ENCODE results near the gene POU4F3.

The POU4F3 gene

DNA sequence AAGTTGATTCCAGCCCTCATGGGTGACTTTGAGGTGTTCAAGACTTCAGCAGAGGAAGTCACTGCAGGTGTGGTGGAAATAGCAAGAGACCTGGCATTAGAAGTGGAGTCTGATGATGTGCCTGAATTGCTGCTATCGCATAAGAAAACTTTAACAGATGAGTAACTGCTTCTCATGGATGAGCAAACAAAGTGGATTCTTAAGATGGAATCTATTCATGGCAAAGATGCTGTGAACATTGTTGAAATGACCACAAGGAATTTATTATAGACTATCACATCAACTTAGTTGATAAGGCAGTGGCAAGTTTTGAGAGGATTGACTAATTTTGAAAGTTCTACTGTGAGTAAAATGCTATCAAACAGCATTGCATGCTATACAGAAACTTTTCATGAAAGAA lies 17.1 kb upstream of the POU4F3 start:
- DNase-seq (ENCODE audit: low read depth, low spot score) = no peak
- H3K4me3 ChIP-seq (ENCODE audit: low read depth, low read length) = no peak overlapping the region
- CTCF ChIA-PET = no interaction called here
- TF ChIP-seq, protein P1, sequence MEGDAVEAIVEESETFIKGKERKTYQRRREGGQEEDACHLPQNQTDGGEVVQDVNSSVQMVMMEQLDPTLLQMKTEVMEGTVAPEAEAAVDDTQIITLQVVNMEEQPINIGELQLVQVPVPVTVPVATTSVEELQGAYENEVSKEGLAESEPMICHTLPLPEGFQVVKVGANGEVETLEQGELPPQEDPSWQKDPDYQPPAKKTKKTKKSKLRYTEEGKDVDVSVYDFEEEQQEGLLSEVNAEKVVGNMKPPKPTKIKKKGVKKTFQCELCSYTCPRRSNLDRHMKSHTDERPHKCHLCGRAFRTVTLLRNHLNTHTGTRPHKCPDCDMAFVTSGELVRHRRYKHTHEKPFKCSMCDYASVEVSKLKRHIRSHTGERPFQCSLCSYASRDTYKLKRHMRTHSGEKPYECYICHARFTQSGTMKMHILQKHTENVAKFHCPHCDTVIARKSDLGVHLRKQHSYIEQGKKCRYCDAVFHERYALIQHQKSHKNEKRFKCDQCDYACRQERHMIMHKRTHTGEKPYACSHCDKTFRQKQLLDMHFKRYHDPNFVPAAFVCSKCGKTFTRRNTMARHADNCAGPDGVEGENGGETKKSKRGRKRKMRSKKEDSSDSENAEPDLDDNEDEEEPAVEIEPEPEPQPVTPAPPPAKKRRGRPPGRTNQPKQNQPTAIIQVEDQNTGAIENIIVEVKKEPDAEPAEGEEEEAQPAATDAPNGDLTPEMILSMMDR (IDR thresholded peaks at IDR 0.05; ENCODE audit: insufficient read depth, low read length, missing control alignments) = no peak
- POLR2A ChIA-PET = no interaction called here

DNA sequence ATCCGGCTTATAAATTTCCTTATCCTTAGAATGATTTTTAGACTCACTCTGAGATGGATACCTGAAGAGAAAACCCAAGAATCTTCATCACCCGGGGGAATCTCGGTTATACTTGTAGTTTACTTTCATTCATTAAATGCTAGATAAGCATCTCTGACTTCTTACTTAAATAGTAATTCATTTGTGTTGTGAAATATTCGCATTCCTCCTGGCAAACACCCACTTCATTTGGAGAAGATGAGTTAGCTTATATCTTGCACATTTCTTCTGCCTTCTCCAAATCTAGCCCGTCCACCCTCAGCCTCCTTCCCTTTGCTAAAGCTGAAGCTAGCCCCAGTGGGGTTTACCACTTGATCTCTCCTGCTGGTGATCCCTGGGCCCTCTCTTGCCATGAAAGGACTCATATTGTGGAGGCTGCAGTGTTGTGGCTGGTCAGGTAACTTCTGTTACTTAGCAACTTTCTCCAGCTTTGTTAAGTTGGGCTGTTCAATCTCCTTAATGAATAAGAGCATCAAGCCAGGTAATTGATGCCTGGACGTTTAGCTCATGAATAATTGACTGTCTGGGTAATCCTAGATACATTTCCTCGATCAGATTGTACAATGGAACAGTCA lies 11.3 kb upstream of the POU4F3 start:
- no peak for DNase-seq (ENCODE audit: low read depth, low spot score)
- TF ChIP-seq, protein P1 (IDR thresholded peaks at IDR 0.05; ENCODE audit: insufficient read depth, low read length, missing control alignments) = no peak
- ChIA-PET POLR2A (no interaction called here), CTCF (no interaction called here)
- no peak overlapping the region for H3K4me3 ChIP-seq (ENCODE audit: low read depth, low read length)

DNA sequence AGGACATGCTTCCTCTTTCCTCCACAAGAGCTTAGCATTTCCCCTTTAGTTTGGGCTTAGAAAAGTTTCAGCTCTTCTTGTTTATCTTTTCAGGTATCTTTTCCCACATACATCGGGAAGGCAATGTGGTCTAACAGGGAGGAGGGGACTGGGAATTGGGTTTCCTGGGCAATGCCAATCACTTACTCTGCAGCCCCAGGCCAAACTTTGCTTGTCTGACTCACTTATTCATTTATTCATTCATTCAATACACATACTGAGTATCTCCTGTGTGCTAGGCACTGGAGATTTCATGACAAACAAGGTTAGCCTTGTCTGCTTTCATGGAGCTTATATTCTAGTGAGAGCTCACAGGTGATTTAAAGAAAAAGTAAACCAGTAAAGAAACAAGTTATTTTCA lies 10.7 kb upstream of the POU4F3 start:
- POLR2A ChIA-PET = no interaction called here

DNA sequence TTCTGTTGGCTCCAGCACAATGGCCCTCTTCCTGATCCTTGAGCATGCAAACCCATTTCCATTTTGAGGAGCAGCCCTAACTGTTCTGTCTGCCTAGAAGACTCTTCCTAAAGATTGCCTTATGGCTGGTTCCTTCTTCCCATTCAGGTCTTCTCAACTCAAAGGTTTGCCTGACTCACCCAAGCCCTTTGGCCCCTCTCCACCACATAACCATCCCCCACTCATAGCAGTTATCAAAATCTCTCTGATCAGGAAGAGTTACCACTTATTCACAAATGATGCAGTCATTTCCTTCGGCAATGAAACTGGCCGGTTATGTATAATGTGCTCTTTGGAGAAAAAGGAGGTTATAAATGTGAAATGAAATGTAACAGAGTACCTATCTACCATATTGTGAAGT lies 8.9 kb upstream of the POU4F3 start:
- no peak for DNase-seq (ENCODE audit: low read depth, low spot score)
- POLR2A ChIA-PET = no interaction called here
- no peak overlapping the region for H3K4me3 ChIP-seq (ENCODE audit: low read depth, low read length)
- TF ChIP-seq, protein P1 (IDR thresholded peaks at IDR 0.05; ENCODE audit: insufficient read depth, low read length, missing control alignments) = no peak
- CTCF ChIA-PET = no interaction called here

More for the DNA sequence above, 10.7 kb upstream of the POU4F3 start:
- H3K4me3 ChIP-seq (ENCODE audit: low read depth, low read length) = no peak overlapping the region
- TF ChIP-seq, protein P1 (IDR thresholded peaks at IDR 0.05; ENCODE audit: insufficient read depth, low read length, missing control alignments) = no peak
- DNase-seq (ENCODE audit: low read depth, low spot score) = no peak
- CTCF ChIA-PET = no interaction called here

DNA sequence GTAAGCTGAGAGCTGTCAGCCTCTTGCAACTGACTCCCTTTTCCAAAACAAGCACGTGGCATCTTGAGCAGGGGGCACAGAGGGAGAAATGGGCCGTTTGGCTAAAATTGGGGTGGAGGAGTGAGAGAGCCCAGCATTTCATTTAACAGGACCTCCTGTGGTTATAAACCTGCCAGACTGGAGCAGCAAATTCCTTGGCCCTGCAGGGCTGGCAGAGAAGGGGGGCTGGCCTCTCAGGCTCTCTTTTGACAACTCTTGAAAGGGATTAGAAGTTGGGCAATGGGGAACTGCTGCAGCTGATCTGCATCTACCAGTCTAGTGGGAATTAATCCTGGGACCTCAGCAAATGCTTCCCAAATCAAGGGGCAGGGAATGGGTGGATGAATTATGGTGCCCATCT lies 7.2 kb upstream of the POU4F3 start:
- ChIA-PET POLR2A (no interaction called here), CTCF (no interaction called here)
- DNase-seq (ENCODE audit: low read depth, low spot score) = no peak

DNA sequence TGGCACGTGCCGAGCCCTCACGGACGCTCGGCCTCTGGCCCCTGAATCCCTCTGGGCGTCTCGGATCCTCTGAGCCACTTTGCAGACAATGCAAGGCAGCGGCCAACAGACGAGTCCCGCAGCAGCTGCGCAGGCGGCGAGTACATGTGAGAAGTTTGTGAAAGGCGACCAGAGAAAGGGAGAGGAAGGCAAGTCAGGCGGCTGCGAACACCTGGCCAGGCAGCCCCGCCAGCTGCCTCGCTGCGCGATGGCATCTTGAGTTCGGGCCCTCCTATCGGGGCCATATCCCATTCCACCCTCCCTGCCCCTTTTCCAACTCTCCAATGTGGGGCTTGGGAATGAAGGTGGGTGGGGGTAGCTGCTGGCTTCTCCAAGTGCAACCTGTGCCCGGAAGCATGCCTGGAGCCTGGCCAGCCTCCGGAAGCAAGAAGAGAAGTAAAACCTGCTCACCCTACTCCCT lies 4.5 kb upstream of the POU4F3 start:
- ChIA-PET POLR2A (no interaction called here), CTCF (interaction anchor here (0.8 kb wide), 1 partner anchor 113 kb away, joined by 3 read pairs; the partner anchor contains the start of gene TCERG1)
- no peak for DNase-seq (ENCODE audit: low read depth, low spot score)
- TF ChIP-seq, protein P1 (IDR thresholded peaks at IDR 0.05; ENCODE audit: insufficient read depth, low read length, missing control alignments) = no peak
- no peak overlapping the region for H3K4me3 ChIP-seq (ENCODE audit: low read depth, low read length)

More for the DNA sequence above, 7.2 kb upstream of the POU4F3 start:
- TF ChIP-seq, protein P1 (IDR thresholded peaks at IDR 0.05; ENCODE audit: insufficient read depth, low read length, missing control alignments) = no peak
- no peak overlapping the region for H3K4me3 ChIP-seq (ENCODE audit: low read depth, low read length)

All from AG04449 (cell line).